Measurements from ENCODE around the gene SNRNP40. TPM values are rescaled to one million over a fixed set of nuclear protein-coding genes. Genes with fewer than 3 reads are reported as not detected.

The SNRNP40 gene
- total and polyA plus RNA-seq, 8 donors: 33.9 to 78.6 (median 67.5) TPM

DNA sequence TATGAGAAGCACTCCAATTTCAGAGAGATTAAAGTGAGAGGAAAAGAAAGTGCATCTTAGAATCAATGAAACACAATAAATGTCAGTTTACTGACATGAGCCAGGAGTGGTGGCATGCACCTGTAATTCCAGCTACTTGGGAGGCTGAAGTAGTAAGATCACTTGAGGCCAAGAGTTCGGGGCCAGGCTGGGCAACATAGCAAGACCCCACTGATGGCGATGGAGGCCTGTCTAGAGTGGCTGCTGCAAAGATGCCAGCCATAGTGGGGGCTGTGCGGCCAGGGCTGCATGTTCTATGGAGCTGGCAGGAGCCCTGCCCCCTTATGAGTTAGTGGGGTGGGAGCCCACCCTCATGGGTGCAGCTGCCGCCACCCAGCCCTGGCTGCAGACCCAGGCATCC lies 27.5 kb upstream of the SNRNP40 start:
- H3K9me3 ChIP-seq: no peaks in the 10 kb centered on the region
- no peak overlapping the region for H3K27ac ChIP-seq
- TF ChIP-seq, protein P1, sequence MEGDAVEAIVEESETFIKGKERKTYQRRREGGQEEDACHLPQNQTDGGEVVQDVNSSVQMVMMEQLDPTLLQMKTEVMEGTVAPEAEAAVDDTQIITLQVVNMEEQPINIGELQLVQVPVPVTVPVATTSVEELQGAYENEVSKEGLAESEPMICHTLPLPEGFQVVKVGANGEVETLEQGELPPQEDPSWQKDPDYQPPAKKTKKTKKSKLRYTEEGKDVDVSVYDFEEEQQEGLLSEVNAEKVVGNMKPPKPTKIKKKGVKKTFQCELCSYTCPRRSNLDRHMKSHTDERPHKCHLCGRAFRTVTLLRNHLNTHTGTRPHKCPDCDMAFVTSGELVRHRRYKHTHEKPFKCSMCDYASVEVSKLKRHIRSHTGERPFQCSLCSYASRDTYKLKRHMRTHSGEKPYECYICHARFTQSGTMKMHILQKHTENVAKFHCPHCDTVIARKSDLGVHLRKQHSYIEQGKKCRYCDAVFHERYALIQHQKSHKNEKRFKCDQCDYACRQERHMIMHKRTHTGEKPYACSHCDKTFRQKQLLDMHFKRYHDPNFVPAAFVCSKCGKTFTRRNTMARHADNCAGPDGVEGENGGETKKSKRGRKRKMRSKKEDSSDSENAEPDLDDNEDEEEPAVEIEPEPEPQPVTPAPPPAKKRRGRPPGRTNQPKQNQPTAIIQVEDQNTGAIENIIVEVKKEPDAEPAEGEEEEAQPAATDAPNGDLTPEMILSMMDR (IDR thresholded peaks at IDR 0.05): no peak
- peaks cover 0 to 53% of the 10 kb centered on the region in 2 donors for H3K36me3 ChIP-seq
- DNase-seq (no peak), ATAC-seq (no peak)
- no peak overlapping the region for H3K4me3 ChIP-seq
- no peaks in the 10 kb centered on the region for H3K4me1 ChIP-seq
- intact Hi-C loops (cut with DNase I): no loop called here
- no peaks in the 10 kb centered on the region for H3K27me3 ChIP-seq

DNA sequence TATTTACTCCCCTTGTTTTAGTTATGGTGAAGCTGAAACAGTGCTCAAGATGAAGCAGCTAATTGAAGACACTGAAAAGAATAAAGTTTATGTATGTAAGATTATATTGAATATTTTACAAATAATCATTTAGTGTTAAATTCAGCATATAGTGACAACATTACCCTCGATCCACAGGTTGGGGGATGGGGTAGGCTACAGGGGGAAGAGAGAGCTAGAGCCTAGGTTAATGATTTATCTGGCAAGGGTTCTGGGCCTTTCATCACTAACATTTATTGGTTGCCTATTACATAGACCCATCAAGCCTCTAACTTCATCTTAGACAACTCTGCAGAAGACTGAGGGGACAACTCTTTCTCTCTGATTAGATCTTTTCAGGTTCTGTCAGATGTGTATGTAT lies 21.6 kb upstream of the SNRNP40 start:
- no peaks in the 10 kb centered on the region for H3K4me1 ChIP-seq
- TF ChIP-seq, protein P1 (IDR thresholded peaks at IDR 0.05): no peak
- no peaks in the 10 kb centered on the region for H3K9me3 ChIP-seq
- DNase-seq (no peak), ATAC-seq (no peak)
- peaks cover 0 to 92% of the 10 kb centered on the region in 2 donors for H3K36me3 ChIP-seq
- intact Hi-C loops (cut with DNase I): no loop called here
- H3K27ac ChIP-seq: no peak overlapping the region
- H3K27me3 ChIP-seq: no peaks in the 10 kb centered on the region
- H3K4me3 ChIP-seq: no peak overlapping the region

DNA sequence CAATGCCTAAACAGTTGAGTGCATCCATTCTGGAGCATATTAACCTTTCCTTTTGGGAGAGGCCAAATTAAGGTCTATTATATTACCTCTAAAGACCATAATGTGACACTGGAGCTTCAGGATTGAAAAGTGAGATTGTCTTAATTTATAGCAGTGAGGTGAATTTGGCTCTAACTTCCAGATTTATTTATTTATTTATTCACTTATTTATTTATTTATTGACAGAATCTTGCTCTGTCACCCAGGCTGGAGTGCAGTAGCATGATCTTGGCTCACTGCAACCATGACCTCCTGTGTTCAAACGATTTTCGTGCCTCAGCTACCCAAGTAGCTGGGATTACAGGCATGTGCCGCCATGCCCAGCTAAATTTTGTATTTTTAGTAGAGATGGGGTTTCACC lies 19.3 kb upstream of the SNRNP40 start:
- Histone ChIP-seq H3K27me3 (no peaks in the 10 kb centered on the region), H3K4me1 (no peaks in the 10 kb centered on the region), H3K36me3 (peaks cover 0 to 100% of the 10 kb centered on the region in 2 donors), H3K9me3 (no peaks in the 10 kb centered on the region), H3K4me3 (no peak overlapping the region), H3K27ac (no peak overlapping the region)
- TF ChIP-seq, protein P1 (IDR thresholded peaks at IDR 0.05): no peak
- intact Hi-C loops (cut with DNase I): no loop called here
- no peak for DNase-seq
- ATAC-seq: no peak

DNA sequence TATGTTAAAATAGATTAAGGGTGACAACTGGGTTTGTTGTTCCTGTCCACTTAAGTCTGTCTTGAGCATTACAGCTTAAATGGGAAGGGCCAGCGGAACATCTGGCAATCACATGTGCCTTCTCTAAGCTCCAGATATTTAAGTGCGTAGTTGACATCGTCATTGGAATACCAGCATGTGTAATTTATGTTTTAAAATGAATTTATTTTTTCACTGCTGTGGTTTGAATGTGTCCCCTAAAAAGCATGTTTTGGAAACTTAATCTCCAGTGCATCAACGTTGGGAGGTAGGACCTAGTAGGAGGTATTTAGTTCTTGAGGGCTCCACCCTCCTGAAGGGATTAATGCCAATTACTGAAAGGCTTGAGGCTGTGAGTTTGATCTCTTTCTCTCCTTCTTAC lies 13.6 kb upstream of the SNRNP40 start:
- H3K4me1 ChIP-seq: no peaks in the 10 kb centered on the region
- ATAC-seq (no peak), DNase-seq (no peak)
- TF ChIP-seq, protein P1 (IDR thresholded peaks at IDR 0.05): no peak
- no peaks in the 10 kb centered on the region for H3K27me3 ChIP-seq
- peaks cover 0 to 56% of the 10 kb centered on the region in 2 donors for H3K36me3 ChIP-seq
- intact Hi-C loops (cut with DNase I): no loop called here
- no peak overlapping the region for H3K4me3 ChIP-seq
- H3K9me3 ChIP-seq: no peaks in the 10 kb centered on the region
- no peak overlapping the region for H3K27ac ChIP-seq

DNA sequence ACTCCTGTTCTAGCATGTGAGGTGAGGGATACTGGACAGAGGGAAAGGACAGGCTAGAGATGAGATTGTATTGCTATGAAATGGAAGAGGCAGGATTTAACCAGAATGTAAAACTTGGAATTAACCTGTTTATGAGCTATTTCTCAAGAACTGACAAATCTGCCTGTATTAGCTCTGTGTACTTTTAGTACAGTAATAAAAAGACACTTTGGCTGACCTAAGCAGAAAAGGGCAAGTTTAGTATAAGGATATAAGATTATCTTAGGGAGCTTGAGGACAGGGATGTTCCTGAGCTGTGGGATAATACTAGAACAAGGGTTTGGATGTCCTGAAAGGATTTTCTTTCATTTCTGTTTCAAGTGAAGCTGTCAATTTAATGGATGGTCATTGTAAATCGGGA lies 11.4 kb upstream of the SNRNP40 start:
- H3K27me3 ChIP-seq: no peaks in the 10 kb centered on the region

More for the DNA sequence above, 11.4 kb upstream of the SNRNP40 start:
- TF ChIP-seq, protein P1 (IDR thresholded peaks at IDR 0.05): no peak
- H3K9me3 ChIP-seq: no peaks in the 10 kb centered on the region
- H3K36me3 ChIP-seq: peaks cover 0 to 35% of the 10 kb centered on the region in 2 donors
- no peak overlapping the region for H3K27ac ChIP-seq
- H3K4me3 ChIP-seq: no peak overlapping the region
- intact Hi-C loops (cut with DNase I): no loop called here
- H3K4me1 ChIP-seq: no peaks in the 10 kb centered on the region
- no peak for DNase-seq
- ATAC-seq: no peak
